Measurements from ENCODE around the gene SLC12A4. TPM values are rescaled to one million over a fixed set of nuclear protein-coding genes. Genes with fewer than 3 reads are reported as not detected.

SLC12A4 gene
- total and polyA plus RNA-seq, 2 experiments from 2014 or later = 19.9 to 53.0 TPM

DNA sequence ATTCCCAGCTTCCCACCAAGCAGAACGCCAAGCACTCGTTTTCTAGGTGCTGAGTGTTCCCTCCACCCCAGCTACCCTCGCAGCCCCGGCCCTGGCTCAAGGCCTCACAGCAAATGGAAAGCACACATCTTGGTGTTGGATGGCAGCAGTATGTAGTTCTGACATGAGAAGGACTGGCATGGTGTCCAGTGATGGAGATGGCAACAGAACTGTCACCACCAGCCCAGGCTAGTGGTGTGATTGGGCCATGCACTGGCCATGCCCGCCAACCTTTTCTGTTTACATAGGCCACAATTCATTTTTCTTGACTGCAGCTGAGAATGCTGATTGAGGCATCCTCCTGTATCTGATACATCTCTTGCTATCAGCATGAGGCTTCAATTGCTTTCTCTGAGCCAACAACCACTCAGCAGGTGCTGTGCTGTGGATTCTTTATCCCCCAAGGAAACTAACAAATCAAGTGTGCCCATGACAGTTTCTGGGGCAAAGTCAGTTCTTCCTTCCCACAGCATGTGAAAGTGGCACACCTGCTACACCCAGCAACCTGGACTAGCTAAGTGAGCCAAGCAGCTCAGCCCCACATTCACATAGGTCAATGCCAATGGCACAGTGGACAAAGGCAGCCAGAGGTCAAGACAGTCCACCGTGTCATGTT is 3.8 kb downstream of the SLC12A4 start:
- H4K20me1 ChIP-seq (replicated peaks; ENCODE audit: insufficient read depth) = peaks cover 25% of the 10 kb centered on the region

More for the DNA sequence above, 3.8 kb downstream of the SLC12A4 start:
- peaks cover 38% of the 10 kb centered on the region for H3K4me1 ChIP-seq (ENCODE audit: insufficient read depth)
- 0 out of 2 replicates have a peak, but pooled peaks cover 19% of the 10 kb centered on the region for H3F3A ChIP-seq (replicated peaks; ENCODE audit: low read depth)
- H2AFZ ChIP-seq = no peak overlapping the region
- H3K4me3 ChIP-seq = no peak overlapping the region
- peaks cover 20% of the 10 kb centered on the region for H3K36me3 Mint-ChIP-seq (ENCODE audit: low read depth)
- peaks cover 4% of the 10 kb centered on the region for H3K36me3 ChIP-seq (ENCODE audit: insufficient read depth)
- TF ChIP-seq NANOG (IDR thresholded peaks at IDR 0.05; ENCODE audit: borderline replicate concordance) = no peak
- TF ChIP-seq JUNB (IDR thresholded peaks at IDR 0.05; ENCODE audit: unreplicated experiment) = no peak
- no peak for TF ChIP-seq CREB1 (CRISPR knock-in tag; IDR thresholded peaks at IDR 0.05; ENCODE audit: low read depth)
- TF ChIP-seq, protein P1, sequence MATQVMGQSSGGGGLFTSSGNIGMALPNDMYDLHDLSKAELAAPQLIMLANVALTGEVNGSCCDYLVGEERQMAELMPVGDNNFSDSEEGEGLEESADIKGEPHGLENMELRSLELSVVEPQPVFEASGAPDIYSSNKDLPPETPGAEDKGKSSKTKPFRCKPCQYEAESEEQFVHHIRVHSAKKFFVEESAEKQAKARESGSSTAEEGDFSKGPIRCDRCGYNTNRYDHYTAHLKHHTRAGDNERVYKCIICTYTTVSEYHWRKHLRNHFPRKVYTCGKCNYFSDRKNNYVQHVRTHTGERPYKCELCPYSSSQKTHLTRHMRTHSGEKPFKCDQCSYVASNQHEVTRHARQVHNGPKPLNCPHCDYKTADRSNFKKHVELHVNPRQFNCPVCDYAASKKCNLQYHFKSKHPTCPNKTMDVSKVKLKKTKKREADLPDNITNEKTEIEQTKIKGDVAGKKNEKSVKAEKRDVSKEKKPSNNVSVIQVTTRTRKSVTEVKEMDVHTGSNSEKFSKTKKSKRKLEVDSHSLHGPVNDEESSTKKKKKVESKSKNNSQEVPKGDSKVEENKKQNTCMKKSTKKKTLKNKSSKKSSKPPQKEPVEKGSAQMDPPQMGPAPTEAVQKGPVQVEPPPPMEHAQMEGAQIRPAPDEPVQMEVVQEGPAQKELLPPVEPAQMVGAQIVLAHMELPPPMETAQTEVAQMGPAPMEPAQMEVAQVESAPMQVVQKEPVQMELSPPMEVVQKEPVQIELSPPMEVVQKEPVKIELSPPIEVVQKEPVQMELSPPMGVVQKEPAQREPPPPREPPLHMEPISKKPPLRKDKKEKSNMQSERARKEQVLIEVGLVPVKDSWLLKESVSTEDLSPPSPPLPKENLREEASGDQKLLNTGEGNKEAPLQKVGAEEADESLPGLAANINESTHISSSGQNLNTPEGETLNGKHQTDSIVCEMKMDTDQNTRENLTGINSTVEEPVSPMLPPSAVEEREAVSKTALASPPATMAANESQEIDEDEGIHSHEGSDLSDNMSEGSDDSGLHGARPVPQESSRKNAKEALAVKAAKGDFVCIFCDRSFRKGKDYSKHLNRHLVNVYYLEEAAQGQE (IDR thresholded peaks at IDR 0.05; ENCODE audit: unreplicated experiment) = no peak
- no peak for TF ChIP-seq ZNF331 (CRISPR knock-in tag; IDR thresholded peaks at IDR 0.05; ENCODE audit: low read depth)
- no peak for TF ChIP-seq ZNF114 (CRISPR knock-in tag; IDR thresholded peaks at IDR 0.05)
- TF ChIP-seq, protein P2, sequence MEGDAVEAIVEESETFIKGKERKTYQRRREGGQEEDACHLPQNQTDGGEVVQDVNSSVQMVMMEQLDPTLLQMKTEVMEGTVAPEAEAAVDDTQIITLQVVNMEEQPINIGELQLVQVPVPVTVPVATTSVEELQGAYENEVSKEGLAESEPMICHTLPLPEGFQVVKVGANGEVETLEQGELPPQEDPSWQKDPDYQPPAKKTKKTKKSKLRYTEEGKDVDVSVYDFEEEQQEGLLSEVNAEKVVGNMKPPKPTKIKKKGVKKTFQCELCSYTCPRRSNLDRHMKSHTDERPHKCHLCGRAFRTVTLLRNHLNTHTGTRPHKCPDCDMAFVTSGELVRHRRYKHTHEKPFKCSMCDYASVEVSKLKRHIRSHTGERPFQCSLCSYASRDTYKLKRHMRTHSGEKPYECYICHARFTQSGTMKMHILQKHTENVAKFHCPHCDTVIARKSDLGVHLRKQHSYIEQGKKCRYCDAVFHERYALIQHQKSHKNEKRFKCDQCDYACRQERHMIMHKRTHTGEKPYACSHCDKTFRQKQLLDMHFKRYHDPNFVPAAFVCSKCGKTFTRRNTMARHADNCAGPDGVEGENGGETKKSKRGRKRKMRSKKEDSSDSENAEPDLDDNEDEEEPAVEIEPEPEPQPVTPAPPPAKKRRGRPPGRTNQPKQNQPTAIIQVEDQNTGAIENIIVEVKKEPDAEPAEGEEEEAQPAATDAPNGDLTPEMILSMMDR (conservative IDR thresholded peaks at IDR 0.05; ENCODE audit: low read depth in 2 of 2) = no peak
- peak overlapping the region; percentile 66 for H3K4me2 ChIP-seq
- no peaks in the 10 kb centered on the region; the same call in 2 of the 3 replicates for H3K9me3 Mint-ChIP-seq
- no peak for DNase-seq (ENCODE audit: low spot score)
- peaks cover 41% of the 10 kb centered on the region for H3K4me1 Mint-ChIP-seq
- H3K79me2 ChIP-seq (replicated peaks; ENCODE audit: insufficient read depth) = peaks cover 42% of the 10 kb centered on the region
- no peaks in the 10 kb centered on the region for H3K27me3 ChIP-seq (ENCODE audit: insufficient read depth)
- peak overlapping the region; percentile 3; the same call in 1 of the 2 replicates for H3K27ac ChIP-seq (ENCODE audit: low read depth)
- no peak overlapping the region for H3K27ac Mint-ChIP-seq
- peaks cover 13% of the 10 kb centered on the region for H3K27me3 Mint-ChIP-seq (ENCODE audit: insufficient read depth, low read depth, poor library complexity)
- H3K4me3 Mint-ChIP-seq = no peak overlapping the region
- no peak for ATAC-seq
- no peaks in the 10 kb centered on the region for H3K9me2 ChIP-seq (ENCODE audit: insufficient read depth)
